CD14-positive monocyte (primary cell): ENCODE data around the gene LUZP2. TPM values are rescaled to one million over a fixed set of nuclear protein-coding genes. Genes with fewer than 3 reads are reported as not detected.

Experiments used
- DNase-seq, 3 donors: peaks; one replicate each; pipeline ENCODE4 v3.0.0-alpha.2; 2011 to 2022
- H2AFZ ChIP-seq: 2 replicates; pipeline ENCODE4 v1.6.0; 2012; ENCODE audit warnings: mild to moderate bottlenecking, low read depth, low read length, inconsistent platforms; ENCODE audit not compliant: insufficient read depth, poor library complexity, severe bottlenecking
- H3K27ac ChIP-seq, 2 donors: 1 replicate in 1 of 2; 2 replicates in 1 of 2; pipeline ENCODE4 v1.5.1; 2012 to 2013; ENCODE audit warnings: low read length in 2 of 2, control low read depth in 1 of 2, inconsistent platforms in 1 of 2, low read depth in 1 of 2, mild to moderate bottlenecking in 1 of 2
- H3K27me3 ChIP-seq, 2 donors: one replicate each; pipeline versions ENCODE4 v1.6.0 to v1.6.1; 2011 to 2013; ENCODE audit warnings: low read length in 2 of 2; ENCODE audit not compliant: control insufficient read depth in 2 of 2, insufficient read depth in 2 of 2
- H3K36me3 ChIP-seq, 2 donors: replicated peaks in 1 of 2; 1 replicate in 1 of 2; 2 replicates in 1 of 2; pipeline versions ENCODE4 v1.5.1 to v1.6.1; 2012 to 2013; ENCODE audit warnings: low read length in 2 of 2, control low read depth in 1 of 2, inconsistent platforms in 1 of 2, mild to moderate bottlenecking in 1 of 2; ENCODE audit not compliant: insufficient read depth in 2 of 2, control insufficient read depth in 1 of 2
- H3K4me1 ChIP-seq, 2 donors: 1 replicate in 1 of 2; 2 replicates in 1 of 2; pipeline versions ENCODE4 v1.5.1 to v1.6.1; 2012 to 2013; ENCODE audit warnings: low read length in 2 of 2, control low read depth in 1 of 2, inconsistent platforms in 1 of 2, mild to moderate bottlenecking in 1 of 2, moderate library complexity in 1 of 2; ENCODE audit not compliant: insufficient read depth in 2 of 2, control insufficient read depth in 1 of 2
- H3K4me2 ChIP-seq: replicated peaks from 2 replicates; pipeline ENCODE3; 2012; ENCODE audit warnings: low read length, moderate library complexity, mild to moderate bottlenecking; ENCODE audit not compliant: poor library complexity, severe bottlenecking; ENCODE audit errors: extremely low read depth
- H3K4me3 ChIP-seq, 3 experiments: fragments of 200-600 bp in 1 of 3; sonication (generic) in 1 of 3; replicated peaks in 1 of 3; 1 replicate in 2 of 3; 2 replicates in 1 of 3; pipeline ENCODE4 v1.5.1; 2011 to 2013; ENCODE audit warnings: low read length in 3 of 3, mild to moderate bottlenecking in 3 of 3, control low read depth in 2 of 3, low read depth in 2 of 3, inconsistent platforms in 1 of 3, moderate library complexity in 1 of 3
- H3K79me2 ChIP-seq: 2 replicates; pipeline ENCODE4 v1.6.0; 2012; ENCODE audit warnings: mild to moderate bottlenecking, control low read depth, inconsistent platforms, low read length, moderate library complexity; ENCODE audit not compliant: insufficient read depth
- H3K9ac ChIP-seq: 2 replicates; pipeline ENCODE4 v1.6.0; 2017; ENCODE audit warnings: low read length, mild to moderate bottlenecking; ENCODE audit not compliant: insufficient read depth, poor library complexity, severe bottlenecking
- H3K9me3 ChIP-seq, 2 donors: replicated peaks in 1 of 2; 1 replicate in 1 of 2; 2 replicates in 1 of 2; pipeline versions ENCODE4 v1.5.1 to v1.6.1; 2012 to 2013; ENCODE audit warnings: low read length in 2 of 2, control low read depth in 1 of 2; ENCODE audit not compliant: control insufficient read depth in 1 of 2, insufficient read depth in 1 of 2
- H4K20me1 ChIP-seq: 2 replicates; pipeline ENCODE4 v1.6.0; 2012; ENCODE audit warnings: mild to moderate bottlenecking, low read length, control low read depth, moderate library complexity; ENCODE audit not compliant: insufficient read depth
- H3K27ac Mint-ChIP-seq, 7 donors: one replicate each; pipeline ENCODE4 v1.8.0; 2020; ENCODE audit warnings: mild to moderate bottlenecking in 7 of 7, mixed read lengths in 7 of 7, moderate library complexity in 6 of 7, inconsistent platforms in 2 of 7
- H3K27me3 Mint-ChIP-seq, 3 donors: one replicate each; pipeline ENCODE4 v1.8.0; 2021 to 2022; ENCODE audit warnings: low read depth in 3 of 3, mild to moderate bottlenecking in 3 of 3, mixed read lengths in 3 of 3, moderate library complexity in 3 of 3, inconsistent platforms in 1 of 3
- H3K36me3 Mint-ChIP-seq, 2 donors: one replicate each; pipeline ENCODE4 v1.8.0; 2020; ENCODE audit warnings: mixed read lengths in 2 of 2, inconsistent platforms in 1 of 2, mild to moderate bottlenecking in 1 of 2
- H3K4me1 Mint-ChIP-seq: one replicate; pipeline ENCODE4 v1.8.0; 2020; ENCODE audit warnings: mild to moderate bottlenecking, mixed read lengths
- H3K4me3 Mint-ChIP-seq, 2 donors: one replicate each; pipeline ENCODE4 v1.8.0; 2020; ENCODE audit warnings: mild to moderate bottlenecking in 2 of 2, mixed read lengths in 2 of 2, moderate library complexity in 1 of 2
- H3K9me3 Mint-ChIP-seq, 7 donors: one replicate each; pipeline ENCODE4 v1.8.0; 2020 to 2022; ENCODE audit warnings: mixed read lengths in 7 of 7, mild to moderate bottlenecking in 6 of 7, moderate library complexity in 6 of 7, inconsistent platforms in 2 of 7
- CTCF ChIP-seq: fragments of 200-600 bp; IDR thresholded peaks from one replicate; pipeline ENCODE4 v1.8.0; 2022; ENCODE audit warnings: antibody characterized with exemption, mild to moderate bottlenecking
- WGBS: methylation state at CpG from one replicate; pipeline ENCODE4 v1.1.5; 2013; ENCODE audit warnings: missing lambda C conversion rate; ENCODE audit not compliant: insufficient coverage; 5-methylcytosine and 5-hydroxymethylcytosine counted together
- intact Hi-C, 2 donors: fragments of 100-400 bp; cut with micrococcal nuclease; formaldehyde crosslinking; loops; one replicate each; pipeline versions ENCODE4 v1.15.0 to v1.15.1; 2023
- polyA plus RNA-seq, 3 donors: library from polyadenylated mRNA; depleted of rRNA in 1 of 3; unstranded in 2 of 3; stranded (reverse) in 1 of 3; fragments of 300-500 nt in 2 of 3; fragments of >200 nt in 1 of 3; fragmentation: Illumina TruSeq in 2 of 3; gene quantifications; 1 replicate in 2 of 3; 2 replicates in 1 of 3; pipeline ENCODE4 v1.2.3, GENCODE V29; 2012 to 2021

LUZP2 gene
- polyA plus RNA-seq, 3 donors = not detected

GRCh38 chr11:25039165-25039564, 542.3 kb downstream of the LUZP2 start:
- no peaks in the 10 kb centered on the region for H3K36me3 ChIP-seq
- no peaks in the 10 kb centered on the region for H4K20me1 ChIP-seq
- no peak for DNase-seq
- no peak overlapping the region for H3K4me2 ChIP-seq
- intact Hi-C loops = no loop called here
- no peaks in the 10 kb centered on the region for H3K4me1 ChIP-seq
- Mint-ChIP-seq H3K4me3 (no peak overlapping the region), H3K36me3 (no peaks in the 10 kb centered on the region), H3K27ac (no peak overlapping the region), H3K4me1 (no peaks in the 10 kb centered on the region), H3K27me3 (no peaks in the 10 kb centered on the region), H3K9me3 (peaks cover 0 to 3% (median 0%) of the 10 kb centered on the region in 7 donors)
- no peaks in the 10 kb centered on the region for H3K79me2 ChIP-seq
- H3K9ac ChIP-seq = no peak overlapping the region
- no peak for TF ChIP-seq CTCF
- H2AFZ ChIP-seq = no peak overlapping the region
- no peaks in the 10 kb centered on the region for H3K27me3 ChIP-seq
- H3K9me3 ChIP-seq = no peaks in the 10 kb centered on the region
- WGBS = no CpG with 5 or more reads among the region's 2 CpGs
- no peak overlapping the region for H3K4me3 ChIP-seq
- H3K27ac ChIP-seq = no peak overlapping the region

- H3K79me2 ChIP-seq = no peaks in the 10 kb centered on the region
- no CpG with 5 or more reads among the region's 1 CpG for WGBS
- H3K36me3 Mint-ChIP-seq = no peaks in the 10 kb centered on the region
- H3K27ac Mint-ChIP-seq = no peak overlapping the region
- peaks cover 0 to 2% (median 0%) of the 10 kb centered on the region in 7 donors for H3K9me3 Mint-ChIP-seq
- no peak for TF ChIP-seq CTCF
- no peaks in the 10 kb centered on the region for H3K4me1 Mint-ChIP-seq
- H2AFZ ChIP-seq = no peak overlapping the region
- no peaks in the 10 kb centered on the region for H3K27me3 ChIP-seq
- no peak for DNase-seq
- H3K9me3 ChIP-seq = no peaks in the 10 kb centered on the region
- no peak overlapping the region for H3K4me3 ChIP-seq
- intact Hi-C loops = no loop called here
- H3K4me3 Mint-ChIP-seq = no peak overlapping the region
- no peaks in the 10 kb centered on the region for H4K20me1 ChIP-seq
- no peak overlapping the region for H3K27ac ChIP-seq
- no peak overlapping the region for H3K4me2 ChIP-seq
- H3K9ac ChIP-seq = no peak overlapping the region
- no peaks in the 10 kb centered on the region for H3K36me3 ChIP-seq
- no peaks in the 10 kb centered on the region for H3K27me3 Mint-ChIP-seq
- H3K4me1 ChIP-seq = no peaks in the 10 kb centered on the region
Measured at GRCh38 chr11:25048632-25049031, 551.8 kb downstream of the LUZP2 start.
